ENCODE results near the gene ECE1. TPM values are rescaled to one million over a fixed set of nuclear protein-coding genes. Genes with fewer than 3 reads are reported as not detected.

The ECE1 gene
- total RNA-seq, 1 donor from 2014 or later, result 209 TPM

DNA sequence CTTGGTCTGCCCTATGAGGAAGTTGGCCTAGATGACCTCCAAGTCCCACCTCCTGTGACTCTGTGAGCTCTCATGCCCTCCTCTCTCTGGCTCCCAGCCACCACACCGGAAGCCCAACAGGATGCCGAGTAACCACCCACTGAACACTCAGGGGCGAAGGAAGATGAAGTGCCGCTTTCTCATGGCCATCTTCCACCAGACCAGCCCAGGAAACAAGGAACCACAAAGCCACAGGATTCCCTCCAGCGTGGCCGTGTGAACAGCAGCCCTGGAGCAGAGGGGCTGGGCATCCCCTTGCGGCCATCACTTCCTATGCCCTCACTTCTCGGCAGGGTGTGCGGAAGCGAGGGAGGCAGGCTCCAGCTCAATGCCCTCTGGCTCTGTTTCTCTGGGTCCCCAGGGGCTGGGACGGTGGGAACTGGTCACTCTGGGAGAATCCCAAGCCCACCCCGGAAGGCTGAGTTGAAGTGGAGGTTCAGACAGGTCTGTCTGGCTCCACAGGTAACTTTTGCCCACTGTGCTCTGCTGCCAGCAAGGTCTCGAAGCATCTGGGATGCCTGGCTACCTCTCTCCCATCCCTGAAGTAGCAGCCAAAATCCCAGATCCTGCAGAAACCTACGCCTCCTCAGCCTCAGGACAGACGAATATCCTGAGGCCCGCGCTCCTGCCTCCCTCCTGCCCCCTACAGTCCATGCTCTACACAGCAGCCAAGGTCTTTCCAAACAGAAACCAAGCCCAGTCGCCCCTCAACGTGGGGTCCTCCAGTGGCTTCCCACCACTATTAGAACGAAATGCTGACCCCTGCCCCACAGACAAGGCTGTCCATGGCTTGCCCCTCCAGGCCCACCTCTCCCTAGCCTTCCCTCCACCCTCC, 44.2 kb upstream of the ECE1 start:
- no peaks in the 10 kb centered on the region for H3K27me3 Mint-ChIP-seq
- no peaks in the 10 kb centered on the region for H3K9me3 Mint-ChIP-seq
- DNase-seq (peak; percentile 67), ATAC-seq (ENCODE audit: low read depth) (peak; percentile 83)
- H3K27ac Mint-ChIP-seq, result peak overlapping the region; percentile 94
- H3K4me3 Mint-ChIP-seq, result peak overlapping the region; percentile 87
- H3K4me1 Mint-ChIP-seq, result peaks cover 89% of the 10 kb centered on the region
- ChIA-PET POLR2A (interaction anchor here (0.6 to 7.2 kb wide), 13 partner anchors 10 to 829 kb away, joined by 3 to 129 read pairs (median 5); partner anchors contain the start of gene ECE1), CTCF (interaction anchor here (0.7 to 3.4 kb wide), 14 partner anchors 8 to 80 kb away, joined by 3 to 25 read pairs (median 5); partner anchors contain the start of gene ECE1)
- intact Hi-C loops (cut with micrococcal nuclease), result loop anchor here (1.0 kb wide), 5 partner anchors 9 to 79 kb away; no protein-coding TSS in a partner anchor
- TF ChIP-seq, protein P1, sequence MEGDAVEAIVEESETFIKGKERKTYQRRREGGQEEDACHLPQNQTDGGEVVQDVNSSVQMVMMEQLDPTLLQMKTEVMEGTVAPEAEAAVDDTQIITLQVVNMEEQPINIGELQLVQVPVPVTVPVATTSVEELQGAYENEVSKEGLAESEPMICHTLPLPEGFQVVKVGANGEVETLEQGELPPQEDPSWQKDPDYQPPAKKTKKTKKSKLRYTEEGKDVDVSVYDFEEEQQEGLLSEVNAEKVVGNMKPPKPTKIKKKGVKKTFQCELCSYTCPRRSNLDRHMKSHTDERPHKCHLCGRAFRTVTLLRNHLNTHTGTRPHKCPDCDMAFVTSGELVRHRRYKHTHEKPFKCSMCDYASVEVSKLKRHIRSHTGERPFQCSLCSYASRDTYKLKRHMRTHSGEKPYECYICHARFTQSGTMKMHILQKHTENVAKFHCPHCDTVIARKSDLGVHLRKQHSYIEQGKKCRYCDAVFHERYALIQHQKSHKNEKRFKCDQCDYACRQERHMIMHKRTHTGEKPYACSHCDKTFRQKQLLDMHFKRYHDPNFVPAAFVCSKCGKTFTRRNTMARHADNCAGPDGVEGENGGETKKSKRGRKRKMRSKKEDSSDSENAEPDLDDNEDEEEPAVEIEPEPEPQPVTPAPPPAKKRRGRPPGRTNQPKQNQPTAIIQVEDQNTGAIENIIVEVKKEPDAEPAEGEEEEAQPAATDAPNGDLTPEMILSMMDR (IDR thresholded peaks at IDR 0.05), result no peak
- peaks cover 35% of the 10 kb centered on the region for H3K36me3 Mint-ChIP-seq (ENCODE audit: low read depth)

DNA sequence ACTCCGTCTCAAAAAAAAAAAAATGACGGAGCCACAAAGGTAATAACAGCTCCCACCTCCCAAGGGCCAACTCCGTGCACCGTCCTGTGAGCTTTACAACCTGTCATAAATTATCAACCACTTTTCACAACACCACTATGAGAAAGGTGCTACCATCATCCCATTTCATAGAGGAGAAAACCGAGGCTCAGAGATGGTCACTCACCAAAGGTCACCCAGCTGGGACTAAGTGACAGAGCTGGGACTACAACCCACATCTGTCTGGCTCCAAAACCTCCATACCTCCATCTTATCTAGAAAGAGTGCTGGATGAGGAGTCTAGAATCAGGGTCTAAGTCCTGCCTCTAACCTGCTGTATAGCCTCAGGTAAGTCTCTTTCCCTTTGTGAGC, 43.6 kb upstream of the ECE1 start:
- ATAC-seq (ENCODE audit: low read depth) (no peak), DNase-seq (no peak)
- TF ChIP-seq, protein P1 (IDR thresholded peaks at IDR 0.05), result no peak
- POLR2A ChIA-PET, result interaction anchor here (0.6 to 7.2 kb wide), 11 partner anchors 9 to 829 kb away, joined by 3 to 129 read pairs (median 5); partner anchors contain the start of gene ECE1
- intact Hi-C loops (cut with micrococcal nuclease), result loop anchor here (1.0 kb wide), 5 partner anchors 9 to 79 kb away; no protein-coding TSS in a partner anchor
- peaks cover 34% of the 10 kb centered on the region for H3K36me3 Mint-ChIP-seq (ENCODE audit: low read depth)
- no peaks in the 10 kb centered on the region for H3K9me3 Mint-ChIP-seq
- CTCF ChIA-PET, result interaction anchor here (0.7 to 3.4 kb wide), 14 partner anchors 9 to 79 kb away, joined by 3 to 25 read pairs (median 5); partner anchors contain the start of gene ECE1
- peak overlapping the region; percentile 87 for H3K4me3 Mint-ChIP-seq
- peaks cover 92% of the 10 kb centered on the region for H3K4me1 Mint-ChIP-seq
- no peaks in the 10 kb centered on the region for H3K27me3 Mint-ChIP-seq
- peak overlapping the region; percentile 94 for H3K27ac Mint-ChIP-seq

DNA sequence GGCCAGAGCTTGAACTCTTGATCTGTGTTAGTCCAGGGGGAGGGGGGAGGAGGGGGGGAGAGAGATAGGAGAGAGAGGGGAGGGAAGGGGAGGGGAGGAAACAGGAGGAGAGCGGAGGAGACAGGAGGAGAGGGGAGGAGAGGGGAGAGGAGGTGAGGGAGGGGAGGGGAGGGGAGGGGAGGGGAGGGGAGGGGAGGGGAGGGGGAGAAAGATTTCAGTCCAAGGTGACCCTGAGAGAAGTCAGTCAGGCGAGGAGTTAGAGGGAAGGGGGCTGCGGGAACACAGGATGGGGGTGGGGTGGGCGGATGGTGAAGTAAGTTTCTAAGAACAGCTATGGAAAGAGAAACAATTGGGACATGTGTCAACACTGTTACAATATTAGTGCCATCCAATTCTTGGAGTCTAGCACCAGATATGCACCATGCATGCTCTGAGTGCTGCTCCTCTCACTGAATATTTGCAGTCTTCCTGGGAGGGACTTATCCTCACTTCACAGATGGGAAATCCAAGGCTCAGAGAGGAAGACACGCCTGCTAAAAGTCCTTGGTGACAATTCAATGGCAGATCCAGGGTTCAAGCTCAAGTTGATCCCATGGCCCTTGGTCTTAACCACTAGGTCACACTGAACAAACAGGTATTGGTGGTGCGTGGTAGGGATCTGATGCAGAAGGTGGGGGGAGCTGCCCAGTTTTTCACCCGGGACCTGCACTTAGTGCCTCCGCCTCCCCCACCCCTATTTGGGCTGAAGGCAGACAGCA, 42.5 kb upstream of the ECE1 start:
- ChIA-PET CTCF (interaction anchor here (1.0 to 2.5 kb wide), 4 partner anchors 45 to 78 kb away, joined by 3 to 25 read pairs (median 4); no protein-coding TSS in a partner anchor), POLR2A (interaction anchor here (0.6 to 7.2 kb wide), 5 partner anchors 8 to 361 kb away, joined by 3 to 129 read pairs (median 5); partner anchors contain the start of gene ECE1)
- DNase-seq, result no peak
- TF ChIP-seq, protein P1 (IDR thresholded peaks at IDR 0.05), result no peak
- no peak for ATAC-seq (ENCODE audit: low read depth)
- H3K27me3 Mint-ChIP-seq, result no peaks in the 10 kb centered on the region
- no peaks in the 10 kb centered on the region for H3K9me3 Mint-ChIP-seq
- H3K4me1 Mint-ChIP-seq, result peaks cover 86% of the 10 kb centered on the region
- H3K36me3 Mint-ChIP-seq (ENCODE audit: low read depth), result peaks cover 32% of the 10 kb centered on the region
- H3K4me3 Mint-ChIP-seq, result no peak overlapping the region
- H3K27ac Mint-ChIP-seq, result peak overlapping the region; percentile 73
- intact Hi-C loops (cut with micrococcal nuclease), result no loop called here

DNA sequence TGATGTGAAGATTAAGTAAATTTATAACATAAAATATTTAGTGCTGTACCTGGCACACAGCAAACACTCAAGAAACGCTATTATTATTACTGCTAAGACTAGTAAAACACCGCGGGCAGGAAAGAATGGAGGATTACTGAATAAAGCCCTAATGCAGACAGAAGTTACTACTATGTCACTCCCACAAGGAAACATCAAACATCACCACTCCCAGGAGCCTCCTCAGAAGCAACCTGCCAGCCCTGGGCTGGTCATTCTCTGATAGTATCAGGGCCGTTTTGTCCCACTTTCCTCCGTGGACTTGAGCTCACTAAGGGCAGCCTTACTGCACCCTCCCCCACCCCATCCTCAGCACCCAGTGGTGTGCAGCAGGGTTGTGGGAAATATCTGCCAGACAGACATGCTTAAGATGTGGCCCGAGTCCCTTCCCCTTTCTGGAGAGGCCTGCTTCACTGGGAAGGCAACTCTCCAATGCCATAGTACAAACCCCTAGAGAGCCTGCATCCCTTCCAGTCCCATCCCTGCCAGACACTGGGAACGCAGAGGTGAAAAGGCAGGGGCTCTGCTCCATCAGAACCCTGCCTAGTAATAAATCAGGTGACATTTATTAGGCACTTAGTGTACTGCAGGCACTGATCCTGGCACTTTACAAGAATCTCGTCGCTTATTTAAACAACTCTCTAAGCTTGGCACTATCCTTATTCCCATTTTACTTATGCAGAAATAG, 41.7 kb upstream of the ECE1 start:
- H3K27ac Mint-ChIP-seq, result peak overlapping the region; percentile 73
- peak overlapping the region; percentile 7 for H3K4me3 Mint-ChIP-seq
- ChIA-PET CTCF (interaction anchor here (1.0 to 1.4 kb wide), 2 partner anchors 61 to 77 kb away, joined by 4 to 5 read pairs; no protein-coding TSS in a partner anchor), POLR2A (interaction anchor here (1.0 to 7.2 kb wide), 3 partner anchors 7 to 39 kb away, joined by 3 to 129 read pairs (median 81); partner anchors contain the start of gene ECE1)
- ATAC-seq (ENCODE audit: low read depth), result no peak
- TF ChIP-seq, protein P1 (IDR thresholded peaks at IDR 0.05), result no peak
- no peaks in the 10 kb centered on the region for H3K9me3 Mint-ChIP-seq
- H3K36me3 Mint-ChIP-seq (ENCODE audit: low read depth), result peaks cover 30% of the 10 kb centered on the region
- DNase-seq, result no peak
- intact Hi-C loops (cut with micrococcal nuclease), result no loop called here
- peaks cover 85% of the 10 kb centered on the region for H3K4me1 Mint-ChIP-seq
- H3K27me3 Mint-ChIP-seq, result no peaks in the 10 kb centered on the region
